Measurements from ENCODE around the gene EIF3J.

DNA sequence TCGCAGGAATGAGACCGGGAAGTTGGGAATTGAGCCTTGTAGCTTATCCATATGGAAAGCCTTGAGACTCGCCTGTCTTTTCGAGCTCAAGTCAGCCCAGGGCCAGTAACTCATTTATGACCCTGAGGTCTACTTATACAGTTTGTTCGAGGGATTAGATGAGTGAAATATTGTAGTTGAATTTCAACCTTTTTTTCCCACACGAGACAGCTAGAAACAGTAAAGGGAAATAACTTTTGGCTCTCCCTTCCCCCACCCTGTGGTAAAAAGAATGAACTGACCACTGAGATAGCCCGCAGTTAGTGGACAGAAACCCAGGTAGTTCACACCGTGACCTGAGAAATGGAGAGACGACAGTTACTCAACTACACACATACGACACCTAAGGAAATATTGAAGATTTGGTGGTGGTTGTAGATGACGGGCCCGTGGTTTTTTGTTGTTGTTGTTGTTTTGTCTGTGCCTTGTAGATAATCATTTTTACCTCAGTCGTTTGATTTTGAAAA, 841 bp downstream of the EIF3J start:
- TF ChIP-seq EZH2 (IDR thresholded peaks at IDR 0.05; ENCODE audit: insufficient read depth, poor library complexity, severe bottlenecking) (no peak), EZH2phosphoT487 (IDR thresholded peaks at IDR 0.05; ENCODE audit: insufficient read depth, low read depth) (no peak)

Data from GM23248 (cell line).